ENCODE measurements around the gene PRPS1.
"Not testable (repeated sequence)": the region's sequence is repeated elsewhere in the genome, so short reads cannot be mapped to it uniquely, and the experiment has no call there.

The PRPS1 gene

DNA sequence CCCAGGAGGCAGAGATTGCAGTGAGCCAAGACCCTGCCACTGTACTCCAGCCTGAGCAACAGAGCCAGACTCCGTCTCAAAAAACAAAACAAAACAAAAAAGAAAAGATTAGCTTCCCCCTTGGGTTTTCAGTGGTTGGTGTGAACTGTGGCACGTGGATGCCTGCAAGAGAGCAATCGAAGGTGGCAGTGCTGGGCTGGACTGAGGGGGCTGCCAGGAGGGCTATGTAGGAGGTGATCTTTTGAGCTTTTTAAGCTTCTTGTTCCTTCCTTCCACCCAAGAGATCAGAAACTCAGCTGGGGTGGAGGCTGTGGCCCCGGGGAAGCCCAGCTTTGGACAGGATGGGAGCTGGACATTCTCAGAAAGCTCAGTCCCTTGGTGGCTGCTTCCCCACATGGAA lies 49.6 kb downstream of the PRPS1 start:
- peak overlapping the region; percentile 85 to 98 for H3K27ac ChIP-seq
- H3K4me3 ChIP-seq: peak overlapping the region; percentile 45

DNA sequence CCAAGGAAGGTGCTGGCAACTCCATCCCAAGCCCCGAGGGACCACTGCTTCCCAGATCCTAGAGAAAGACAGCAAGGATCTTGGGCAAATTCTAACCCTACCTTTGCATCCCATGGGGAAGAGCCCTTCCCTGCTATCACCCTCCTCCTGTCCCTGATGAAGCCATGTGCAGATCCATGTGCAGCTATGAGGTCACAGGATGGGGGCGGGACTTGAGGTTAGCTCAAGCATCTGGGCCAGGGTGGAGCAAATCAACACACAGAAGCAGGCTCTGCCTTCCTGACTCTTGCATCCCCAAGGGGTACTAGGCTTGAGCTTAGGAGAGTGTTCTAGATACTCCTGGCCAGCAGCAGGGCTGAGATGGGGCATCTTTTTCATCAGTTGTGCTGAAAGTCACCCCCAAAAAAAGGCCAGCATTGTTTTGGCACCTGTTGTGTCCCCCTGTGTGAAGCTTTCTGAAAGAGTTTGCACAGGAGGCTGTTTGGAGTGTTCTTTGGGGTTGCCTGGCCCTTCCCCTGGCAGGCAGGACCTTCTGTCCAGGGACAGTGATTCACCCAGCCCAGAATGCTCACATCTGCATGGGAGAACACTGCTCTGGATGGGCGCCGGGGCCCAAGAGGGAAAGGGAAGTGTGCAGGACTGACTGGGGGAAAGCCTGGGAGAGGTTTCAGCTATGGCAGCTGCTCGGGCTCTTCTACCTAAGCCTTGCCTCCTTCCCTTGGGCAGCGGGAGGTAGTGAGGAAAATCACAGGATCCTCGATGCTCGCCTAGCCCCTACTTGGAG lies 50.8 kb downstream of the PRPS1 start:
- Histone ChIP-seq H3K4me3 (no peak overlapping the region), H3K27ac (peak overlapping the region; percentile 85 to 98)
- peak; percentile 88 for DNase-seq (ENCODE audit: low spot score)
- TF ChIP-seq CTCF (IDR thresholded peaks at IDR 0.05): no peak

More for the DNA sequence above, 49.6 kb downstream of the PRPS1 start:
- TF ChIP-seq CTCF (IDR thresholded peaks at IDR 0.05): no peak
- peak; percentile 82 for DNase-seq (ENCODE audit: low spot score)

DNA sequence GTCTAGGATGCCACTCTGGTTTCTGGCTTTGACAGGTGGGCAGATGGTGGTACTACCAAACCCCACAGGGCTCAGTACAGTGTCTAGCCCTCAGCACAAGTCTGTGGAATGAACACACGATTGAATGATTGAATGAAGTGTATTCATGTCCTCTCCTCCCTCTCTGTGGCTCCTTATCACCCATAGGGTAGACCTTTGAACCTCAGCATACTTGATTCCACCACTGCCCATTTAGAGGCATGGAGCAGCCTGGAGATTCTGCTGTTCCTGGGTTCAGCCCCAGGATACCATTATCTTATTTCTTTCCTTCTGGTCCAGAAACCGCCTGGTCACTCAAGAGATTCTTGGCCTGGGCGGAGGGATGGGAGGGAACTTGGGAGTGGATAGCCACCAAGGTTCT lies 53.9 kb downstream of the PRPS1 start:
- TF ChIP-seq CTCF (IDR thresholded peaks at IDR 0.05): no peak
- Histone ChIP-seq H3K4me3 (no peak overlapping the region), H3K27ac (peak overlapping the region in 1 of 2 donors; percentile 86)
- DNase-seq (ENCODE audit: low spot score): no peak

DNA sequence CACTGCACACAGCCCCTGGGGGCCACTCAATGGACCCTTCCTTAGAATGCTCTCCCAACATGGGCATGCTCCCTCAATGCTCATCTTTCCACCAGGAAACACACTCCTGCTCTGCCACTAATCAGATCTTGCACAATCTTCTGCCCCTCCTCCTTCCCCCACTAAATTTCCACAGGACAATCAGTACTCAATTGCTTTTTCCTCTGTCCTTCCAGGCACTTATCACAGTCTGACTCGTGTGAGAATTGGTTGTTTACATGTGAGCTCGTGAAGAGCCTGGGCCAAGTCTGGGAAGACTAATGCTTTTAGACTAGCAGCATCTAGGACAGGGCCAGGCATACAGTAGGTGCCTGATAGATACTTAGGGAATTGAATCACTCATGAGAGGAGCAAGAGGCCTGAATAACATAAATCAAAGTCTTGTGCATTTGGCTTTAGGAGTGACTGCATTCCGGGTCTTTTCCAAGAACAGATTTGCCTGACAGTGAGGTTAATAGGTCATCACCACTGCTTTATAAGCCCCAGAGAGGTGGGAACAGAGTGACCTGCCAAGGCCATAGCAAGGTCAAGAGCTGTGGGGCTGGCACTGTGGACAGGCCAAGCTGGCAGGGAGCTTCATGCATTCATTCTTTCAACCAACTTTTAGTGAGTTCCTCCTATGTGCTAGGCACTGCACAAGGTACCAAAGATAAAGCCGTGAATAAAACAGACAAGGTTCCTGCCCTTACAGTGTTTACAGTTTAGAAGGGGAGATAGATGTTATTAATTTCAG lies 55.0 kb downstream of the PRPS1 start:
- Histone ChIP-seq H3K4me3 (no peak overlapping the region), H3K27ac (peak overlapping the region; percentile 29 to 86)
- DNase-seq (ENCODE audit: low spot score): no peak
- TF ChIP-seq CTCF (IDR thresholded peaks at IDR 0.05): no peak

GRCh38 chrX:107683931-107684330 lies 55.6 kb downstream of the PRPS1 start:
- TF ChIP-seq CTCF (IDR thresholded peaks at IDR 0.05): no peak
- peak overlapping the region; percentile 29 to 86 for H3K27ac ChIP-seq
- no peak for DNase-seq (ENCODE audit: low spot score)
- H3K4me3 ChIP-seq: no peak overlapping the region

GRCh38 chrX:107684956-107685385 lies 56.7 kb downstream of the PRPS1 start:
- no peak for DNase-seq (ENCODE audit: low spot score)
- peak overlapping the region; percentile 22 to 86 for H3K27ac ChIP-seq
- TF ChIP-seq CTCF (IDR thresholded peaks at IDR 0.05): no peak
- no peak overlapping the region for H3K4me3 ChIP-seq

- peak overlapping the region; percentile 16 to 86 for H3K27ac ChIP-seq
- not testable (repeated sequence) for H3K4me3 ChIP-seq; DNase-seq (ENCODE audit: low spot score)
These were observed 57.3 kb downstream of the PRPS1 start for GRCh38 chrX:107685586-107685985.
